GM18499 (cell line): ENCODE measurements around the gene RTN4R.
"Not testable (repeated sequence)": the region's sequence is repeated elsewhere in the genome, so short reads cannot be mapped to it uniquely, and the experiment has no call there.

Source experiments
- ATAC-seq: cut with Tn5 transposase; IDR thresholded peaks from one replicate; pipeline ENCODE4 v1.9.1; 2021; ENCODE audit warnings: moderate number of reproducible peaks; ENCODE audit not compliant: insufficient read depth, unreplicated experiment

Gene RTN4R

GRCh38 chr22:20306646-20307447 is 38.7 kb upstream of the RTN4R start:
- ATAC-seq: not testable (repeated sequence)

- ATAC-seq: no peak
Measured at GRCh38 chr22:20305894-20306645, 38.0 kb upstream of the RTN4R start.

GRCh38 chr22:20305230-20305893 is 37.2 kb upstream of the RTN4R start:
- ATAC-seq: not testable (repeated sequence)

GRCh38 chr22:20304646-20305045 is 36.5 kb upstream of the RTN4R start:
- ATAC-seq: no peak

- ATAC-seq: not testable (repeated sequence)
Measured at GRCh38 chr22:20303229-20303534, 35.1 kb upstream of the RTN4R start.

GRCh38 chr22:20302438-20303228 is 34.5 kb upstream of the RTN4R start:
- ATAC-seq: no peak

GRCh38 chr22:20299746-20300136 is 31.6 kb upstream of the RTN4R start:
- no peak for ATAC-seq

GRCh38 chr22:20298803-20299745 is 31.0 kb upstream of the RTN4R start:
- no peak for ATAC-seq

- no peak for ATAC-seq
Measured at GRCh38 chr22:20298110-20298802, 30.1 kb upstream of the RTN4R start.

GRCh38 chr22:20297414-20298109 is 29.4 kb upstream of the RTN4R start:
- ATAC-seq: no peak

- ATAC-seq: no peak
Measured at GRCh38 chr22:20296598-20296997, 28.5 kb upstream of the RTN4R start.

- no peak for ATAC-seq
Measured at GRCh38 chr22:20295262-20296064, 27.3 kb upstream of the RTN4R start.

- no peak for ATAC-seq
Measured at GRCh38 chr22:20292673-20293232, 24.6 kb upstream of the RTN4R start.

- no peak for ATAC-seq
Measured at GRCh38 chr22:20292108-20292507, 24.0 kb upstream of the RTN4R start.

- ATAC-seq: no peak
Measured at GRCh38 chr22:20291604-20292063, 23.5 kb upstream of the RTN4R start.

GRCh38 chr22:20291249-20291586 is 23.1 kb upstream of the RTN4R start:
- ATAC-seq: no peak

GRCh38 chr22:20290578-20291248 is 22.6 kb upstream of the RTN4R start:
- ATAC-seq: no peak
